WTC11 (cell line): ENCODE results near the gene RBSN. TPM values are rescaled to one million over a fixed set of nuclear protein-coding genes. Genes with fewer than 3 reads are reported as not detected.

Source experiments
- ATAC-seq: fragments of 200-7000 bp; cut with Tn5 transposase; 2 replicates; pipeline ENCODE4 v1.10.0; 2021; ENCODE audit warnings: mild to moderate bottlenecking, moderate library complexity
- CTCF ChIA-PET: fragments of 300-600 bp; sonication (Branson Sonifier 250); formaldehyde crosslinking; loops from one replicate; lab custom pipeline; 2021; ENCODE audit warnings: antibody characterized with exemption; lab: Charles Lee
- POLR2A ChIA-PET: fragments of 350-600 bp; sonication (Branson Sonifier 250); formaldehyde crosslinking; loops from one replicate; lab custom pipeline; 2021; ENCODE audit warnings: antibody characterized with exemption; lab: Charles Lee
- DNase-seq: peaks from one replicate; pipeline ENCODE4 v3.0.0; 2021; ENCODE audit warnings: low spot score
- H3K27ac Mint-ChIP-seq: 2 replicates; pipeline ENCODE4 v1.8.0; 2021; ENCODE audit warnings: mixed read lengths
- H3K27me3 Mint-ChIP-seq: 2 replicates; pipeline ENCODE4 v1.8.0; 2021; ENCODE audit warnings: low read depth, mild to moderate bottlenecking, moderate library complexity, mixed read lengths
- H3K36me3 Mint-ChIP-seq: 2 replicates; pipeline ENCODE4 v1.8.0; 2021; ENCODE audit warnings: mixed read lengths
- H3K4me1 Mint-ChIP-seq: 2 replicates; pipeline ENCODE4 v1.8.0; 2022; ENCODE audit warnings: mixed read lengths
- H3K4me3 Mint-ChIP-seq: 2 replicates; pipeline ENCODE4 v1.8.0; 2021; ENCODE audit warnings: mild to moderate bottlenecking, moderate library complexity, mixed read lengths
- H3K9me3 Mint-ChIP-seq: 2 replicates; pipeline ENCODE4 v1.8.0; 2021; ENCODE audit warnings: mixed read lengths
- GTF2I ChIP-seq: fragments of 250-450 bp; sonication (Bioruptor Pico); conservative IDR thresholded peaks from 2 replicates; pipeline ENCODE4 v1.4.0; 2021; ENCODE audit warnings: mild to moderate bottlenecking
- NFYB ChIP-seq: sonication (generic); formaldehyde crosslinking; conservative IDR thresholded peaks from 2 replicates; pipeline ENCODE4 v1.8.0; 2022; ENCODE audit warnings: low read depth, missing genetic modification reagents
- NR1H2 ChIP-seq: sonication (generic); formaldehyde crosslinking; IDR thresholded peaks from 2 replicates; pipeline ENCODE4 v1.9.0; 2021; ENCODE audit warnings: mild to moderate bottlenecking, moderate library complexity, missing genetic modification reagents
- OVOL2 ChIP-seq: fragments of 250-450 bp; sonication (Bioruptor Pico); IDR thresholded peaks from 2 replicates; pipeline ENCODE4 v1.9.0; 2021; ENCODE audit warnings: mild to moderate bottlenecking, borderline replicate concordance
- PRRX2 ChIP-seq: fragments of 250-450 bp; sonication (Bioruptor Pico); IDR thresholded peaks from 2 replicates; pipeline ENCODE4 v1.8.0; 2021; ENCODE audit warnings: mild to moderate bottlenecking
- SOX15 ChIP-seq: fragments of 250-450 bp; sonication (Bioruptor Pico); IDR thresholded peaks from 2 replicates; pipeline ENCODE4 v1.9.0; 2021; ENCODE audit warnings: mild to moderate bottlenecking
- ZNF232 ChIP-seq: sonication (generic); formaldehyde crosslinking; IDR thresholded peaks from 2 replicates; pipeline ENCODE4 v1.8.0; 2022; ENCODE audit warnings: mild to moderate bottlenecking, missing genetic modification reagents
- ZNF396 ChIP-seq: fragments of 250-450 bp; sonication (Bioruptor Pico); IDR thresholded peaks from 2 replicates; pipeline ENCODE4 v1.8.0; 2021; ENCODE audit warnings: mild to moderate bottlenecking, moderate library complexity, borderline replicate concordance
- ZNF671 ChIP-seq: fragments of 250-450 bp; sonication (Bioruptor Pico); IDR thresholded peaks from 2 replicates; pipeline ENCODE4 v1.8.0; 2021; ENCODE audit warnings: mild to moderate bottlenecking
- total RNA-seq: library from RNA; stranded (reverse); gene quantifications from 3 replicates; pipeline ENCODE4 v1.2.3, GENCODE V29; 2021
- TF ChIP-seq, protein P1 (sequence below): sonication (generic); formaldehyde crosslinking; conservative IDR thresholded peaks from 2 replicates; pipeline ENCODE4 v1.8.1; 2023; ENCODE audit warnings: mild to moderate bottlenecking, low read depth, missing genetic modification reagents, moderate library complexity
- TF ChIP-seq, protein P2 (sequence below): sonication (generic); formaldehyde crosslinking; IDR thresholded peaks from 2 replicates; pipeline ENCODE4 v1.8.1; 2023; ENCODE audit warnings: mild to moderate bottlenecking, missing genetic modification reagents
- TF ChIP-seq, protein P3 (sequence below): sonication (generic); formaldehyde crosslinking; IDR thresholded peaks from 2 replicates; pipeline ENCODE4 v1.8.1; 2023; ENCODE audit warnings: mild to moderate bottlenecking, moderate library complexity, missing genetic modification reagents
- TF ChIP-seq, protein P4 (sequence below): sonication (generic); formaldehyde crosslinking; IDR thresholded peaks from 2 replicates; pipeline ENCODE4 v1.8.0; 2023; ENCODE audit warnings: missing genetic modification reagents, mild to moderate bottlenecking, borderline replicate concordance
- TF ChIP-seq, protein P5 (sequence below): sonication (generic); formaldehyde crosslinking; IDR thresholded peaks from 2 replicates; pipeline ENCODE4 v1.8.0; 2022; ENCODE audit warnings: mild to moderate bottlenecking, missing genetic modification reagents
- TF ChIP-seq, protein P6 (sequence below): sonication (generic); formaldehyde crosslinking; IDR thresholded peaks from 2 replicates; pipeline ENCODE4 v1.8.1; 2022; ENCODE audit warnings: mild to moderate bottlenecking, moderate library complexity, missing genetic modification reagents
- TF ChIP-seq, protein P7 (sequence below): fragments of 250-450 bp; sonication (Bioruptor Pico); IDR thresholded peaks from 2 replicates; pipeline ENCODE4 v1.8.0; 2021; ENCODE audit warnings: mild to moderate bottlenecking
- TF ChIP-seq, protein P8 (sequence below): fragments of 250-450 bp; sonication (Bioruptor Pico); IDR thresholded peaks from 2 replicates; pipeline ENCODE4 v1.9.0; 2021; ENCODE audit warnings: mild to moderate bottlenecking

RBSN gene
- total RNA-seq, 1 experiment from 2014 or later, result 24.2 TPM

DNA sequence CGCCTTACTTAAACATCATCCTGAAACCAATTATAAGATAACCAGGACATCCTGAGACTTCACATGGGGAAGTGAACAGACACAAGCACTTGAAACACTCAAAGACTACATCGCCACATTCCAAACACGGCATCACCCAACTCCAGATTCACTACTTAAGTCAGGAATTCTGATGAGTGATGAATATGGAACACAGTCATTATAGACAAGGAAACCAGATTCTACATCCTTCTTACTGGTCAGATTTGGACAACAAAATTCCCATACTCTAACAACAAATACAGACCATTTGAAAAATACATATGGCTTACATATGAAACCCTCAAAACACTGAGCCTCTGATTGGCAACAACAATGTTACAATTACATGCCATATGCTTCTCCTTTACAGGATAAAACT, 13.1 kb upstream of the RBSN start (continued):
- TF ChIP-seq, protein P1, sequence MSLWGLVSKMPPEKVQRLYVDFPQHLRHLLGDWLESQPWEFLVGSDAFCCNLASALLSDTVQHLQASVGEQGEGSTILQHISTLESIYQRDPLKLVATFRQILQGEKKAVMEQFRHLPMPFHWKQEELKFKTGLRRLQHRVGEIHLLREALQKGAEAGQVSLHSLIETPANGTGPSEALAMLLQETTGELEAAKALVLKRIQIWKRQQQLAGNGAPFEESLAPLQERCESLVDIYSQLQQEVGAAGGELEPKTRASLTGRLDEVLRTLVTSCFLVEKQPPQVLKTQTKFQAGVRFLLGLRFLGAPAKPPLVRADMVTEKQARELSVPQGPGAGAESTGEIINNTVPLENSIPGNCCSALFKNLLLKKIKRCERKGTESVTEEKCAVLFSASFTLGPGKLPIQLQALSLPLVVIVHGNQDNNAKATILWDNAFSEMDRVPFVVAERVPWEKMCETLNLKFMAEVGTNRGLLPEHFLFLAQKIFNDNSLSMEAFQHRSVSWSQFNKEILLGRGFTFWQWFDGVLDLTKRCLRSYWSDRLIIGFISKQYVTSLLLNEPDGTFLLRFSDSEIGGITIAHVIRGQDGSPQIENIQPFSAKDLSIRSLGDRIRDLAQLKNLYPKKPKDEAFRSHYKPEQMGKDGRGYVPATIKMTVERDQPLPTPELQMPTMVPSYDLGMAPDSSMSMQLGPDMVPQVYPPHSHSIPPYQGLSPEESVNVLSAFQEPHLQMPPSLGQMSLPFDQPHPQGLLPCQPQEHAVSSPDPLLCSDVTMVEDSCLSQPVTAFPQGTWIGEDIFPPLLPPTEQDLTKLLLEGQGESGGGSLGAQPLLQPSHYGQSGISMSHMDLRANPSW (CRISPR knock-in tag), result no peak
- no peak for TF ChIP-seq GTF2I (CRISPR knock-in tag)
- TF ChIP-seq, all 79 proteins: peak for 0

DNA sequence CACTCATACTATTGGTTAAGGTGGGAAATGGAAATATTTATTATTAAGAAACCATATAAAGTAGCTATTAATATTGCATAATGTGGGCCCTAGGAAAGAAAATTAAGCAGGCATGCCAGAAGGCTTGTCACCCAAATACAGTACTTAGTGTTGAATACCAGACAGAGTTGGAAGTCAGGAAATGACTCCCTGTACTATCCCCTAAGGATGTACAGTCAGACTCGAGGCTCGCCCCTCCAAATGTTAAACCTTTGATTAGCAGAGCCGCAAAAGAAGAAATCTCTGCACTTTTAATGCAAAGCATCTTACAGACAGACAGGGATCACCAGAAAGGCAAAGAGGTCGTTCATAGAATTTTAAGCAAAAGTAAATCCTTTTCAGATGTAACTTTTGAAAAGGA, 11.3 kb upstream of the RBSN start:
- Mint-ChIP-seq H3K4me1 (peaks cover 30% of the 10 kb centered on the region), H3K9me3 (no peaks in the 10 kb centered on the region)
- no peak for TF ChIP-seq ZNF232 (CRISPR knock-in tag)
- TF ChIP-seq SOX15, result no peak
- TF ChIP-seq, protein P2, sequence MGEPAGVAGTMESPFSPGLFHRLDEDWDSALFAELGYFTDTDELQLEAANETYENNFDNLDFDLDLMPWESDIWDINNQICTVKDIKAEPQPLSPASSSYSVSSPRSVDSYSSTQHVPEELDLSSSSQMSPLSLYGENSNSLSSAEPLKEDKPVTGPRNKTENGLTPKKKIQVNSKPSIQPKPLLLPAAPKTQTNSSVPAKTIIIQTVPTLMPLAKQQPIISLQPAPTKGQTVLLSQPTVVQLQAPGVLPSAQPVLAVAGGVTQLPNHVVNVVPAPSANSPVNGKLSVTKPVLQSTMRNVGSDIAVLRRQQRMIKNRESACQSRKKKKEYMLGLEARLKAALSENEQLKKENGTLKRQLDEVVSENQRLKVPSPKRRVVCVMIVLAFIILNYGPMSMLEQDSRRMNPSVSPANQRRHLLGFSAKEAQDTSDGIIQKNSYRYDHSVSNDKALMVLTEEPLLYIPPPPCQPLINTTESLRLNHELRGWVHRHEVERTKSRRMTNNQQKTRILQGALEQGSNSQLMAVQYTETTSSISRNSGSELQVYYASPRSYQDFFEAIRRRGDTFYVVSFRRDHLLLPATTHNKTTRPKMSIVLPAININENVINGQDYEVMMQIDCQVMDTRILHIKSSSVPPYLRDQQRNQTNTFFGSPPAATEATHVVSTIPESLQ (CRISPR knock-in tag), result no peak
- TF ChIP-seq, protein P3, sequence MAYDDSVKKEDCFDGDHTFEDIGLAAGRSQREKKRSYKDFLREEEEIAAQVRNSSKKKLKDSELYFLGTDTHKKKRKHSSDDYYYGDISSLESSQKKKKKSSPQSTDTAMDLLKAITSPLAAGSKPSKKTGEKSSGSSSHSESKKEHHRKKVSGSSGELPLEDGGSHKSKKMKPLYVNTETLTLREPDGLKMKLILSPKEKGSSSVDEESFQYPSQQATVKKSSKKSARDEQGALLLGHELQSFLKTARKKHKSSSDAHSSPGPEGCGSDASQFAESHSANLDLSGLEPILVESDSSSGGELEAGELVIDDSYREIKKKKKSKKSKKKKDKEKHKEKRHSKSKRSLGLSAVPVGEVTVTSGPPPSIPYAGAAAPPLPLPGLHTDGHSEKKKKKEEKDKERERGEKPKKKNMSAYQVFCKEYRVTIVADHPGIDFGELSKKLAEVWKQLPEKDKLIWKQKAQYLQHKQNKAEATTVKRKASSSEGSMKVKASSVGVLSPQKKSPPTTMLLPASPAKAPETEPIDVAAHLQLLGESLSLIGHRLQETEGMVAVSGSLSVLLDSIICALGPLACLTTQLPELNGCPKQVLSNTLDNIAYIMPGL (CRISPR knock-in tag), result no peak
- no peak for TF ChIP-seq ZNF396
- TF ChIP-seq, protein P4, sequence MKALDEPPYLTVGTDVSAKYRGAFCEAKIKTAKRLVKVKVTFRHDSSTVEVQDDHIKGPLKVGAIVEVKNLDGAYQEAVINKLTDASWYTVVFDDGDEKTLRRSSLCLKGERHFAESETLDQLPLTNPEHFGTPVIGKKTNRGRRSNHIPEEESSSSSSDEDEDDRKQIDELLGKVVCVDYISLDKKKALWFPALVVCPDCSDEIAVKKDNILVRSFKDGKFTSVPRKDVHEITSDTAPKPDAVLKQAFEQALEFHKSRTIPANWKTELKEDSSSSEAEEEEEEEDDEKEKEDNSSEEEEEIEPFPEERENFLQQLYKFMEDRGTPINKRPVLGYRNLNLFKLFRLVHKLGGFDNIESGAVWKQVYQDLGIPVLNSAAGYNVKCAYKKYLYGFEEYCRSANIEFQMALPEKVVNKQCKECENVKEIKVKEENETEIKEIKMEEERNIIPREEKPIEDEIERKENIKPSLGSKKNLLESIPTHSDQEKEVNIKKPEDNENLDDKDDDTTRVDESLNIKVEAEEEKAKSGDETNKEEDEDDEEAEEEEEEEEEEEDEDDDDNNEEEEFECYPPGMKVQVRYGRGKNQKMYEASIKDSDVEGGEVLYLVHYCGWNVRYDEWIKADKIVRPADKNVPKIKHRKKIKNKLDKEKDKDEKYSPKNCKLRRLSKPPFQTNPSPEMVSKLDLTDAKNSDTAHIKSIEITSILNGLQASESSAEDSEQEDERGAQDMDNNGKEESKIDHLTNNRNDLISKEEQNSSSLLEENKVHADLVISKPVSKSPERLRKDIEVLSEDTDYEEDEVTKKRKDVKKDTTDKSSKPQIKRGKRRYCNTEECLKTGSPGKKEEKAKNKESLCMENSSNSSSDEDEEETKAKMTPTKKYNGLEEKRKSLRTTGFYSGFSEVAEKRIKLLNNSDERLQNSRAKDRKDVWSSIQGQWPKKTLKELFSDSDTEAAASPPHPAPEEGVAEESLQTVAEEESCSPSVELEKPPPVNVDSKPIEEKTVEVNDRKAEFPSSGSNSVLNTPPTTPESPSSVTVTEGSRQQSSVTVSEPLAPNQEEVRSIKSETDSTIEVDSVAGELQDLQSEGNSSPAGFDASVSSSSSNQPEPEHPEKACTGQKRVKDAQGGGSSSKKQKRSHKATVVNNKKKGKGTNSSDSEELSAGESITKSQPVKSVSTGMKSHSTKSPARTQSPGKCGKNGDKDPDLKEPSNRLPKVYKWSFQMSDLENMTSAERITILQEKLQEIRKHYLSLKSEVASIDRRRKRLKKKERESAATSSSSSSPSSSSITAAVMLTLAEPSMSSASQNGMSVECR (CRISPR knock-in tag), result no peak
- TF ChIP-seq, protein P5, sequence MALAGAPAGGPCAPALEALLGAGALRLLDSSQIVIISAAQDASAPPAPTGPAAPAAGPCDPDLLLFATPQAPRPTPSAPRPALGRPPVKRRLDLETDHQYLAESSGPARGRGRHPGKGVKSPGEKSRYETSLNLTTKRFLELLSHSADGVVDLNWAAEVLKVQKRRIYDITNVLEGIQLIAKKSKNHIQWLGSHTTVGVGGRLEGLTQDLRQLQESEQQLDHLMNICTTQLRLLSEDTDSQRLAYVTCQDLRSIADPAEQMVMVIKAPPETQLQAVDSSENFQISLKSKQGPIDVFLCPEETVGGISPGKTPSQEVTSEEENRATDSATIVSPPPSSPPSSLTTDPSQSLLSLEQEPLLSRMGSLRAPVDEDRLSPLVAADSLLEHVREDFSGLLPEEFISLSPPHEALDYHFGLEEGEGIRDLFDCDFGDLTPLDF (CRISPR knock-in tag), result no peak
- no peak for TF ChIP-seq NFYB (CRISPR knock-in tag)
- TF ChIP-seq PRRX2 (CRISPR knock-in tag), result no peak
- TF ChIP-seq NR1H2, result no peak
- TF ChIP-seq, protein P6, sequence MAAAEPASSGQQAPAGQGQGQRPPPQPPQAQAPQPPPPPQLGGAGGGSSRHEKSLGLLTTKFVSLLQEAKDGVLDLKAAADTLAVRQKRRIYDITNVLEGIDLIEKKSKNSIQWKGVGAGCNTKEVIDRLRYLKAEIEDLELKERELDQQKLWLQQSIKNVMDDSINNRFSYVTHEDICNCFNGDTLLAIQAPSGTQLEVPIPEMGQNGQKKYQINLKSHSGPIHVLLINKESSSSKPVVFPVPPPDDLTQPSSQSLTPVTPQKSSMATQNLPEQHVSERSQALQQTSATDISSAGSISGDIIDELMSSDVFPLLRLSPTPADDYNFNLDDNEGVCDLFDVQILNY (CRISPR knock-in tag), result no peak
- TF ChIP-seq, protein P7, sequence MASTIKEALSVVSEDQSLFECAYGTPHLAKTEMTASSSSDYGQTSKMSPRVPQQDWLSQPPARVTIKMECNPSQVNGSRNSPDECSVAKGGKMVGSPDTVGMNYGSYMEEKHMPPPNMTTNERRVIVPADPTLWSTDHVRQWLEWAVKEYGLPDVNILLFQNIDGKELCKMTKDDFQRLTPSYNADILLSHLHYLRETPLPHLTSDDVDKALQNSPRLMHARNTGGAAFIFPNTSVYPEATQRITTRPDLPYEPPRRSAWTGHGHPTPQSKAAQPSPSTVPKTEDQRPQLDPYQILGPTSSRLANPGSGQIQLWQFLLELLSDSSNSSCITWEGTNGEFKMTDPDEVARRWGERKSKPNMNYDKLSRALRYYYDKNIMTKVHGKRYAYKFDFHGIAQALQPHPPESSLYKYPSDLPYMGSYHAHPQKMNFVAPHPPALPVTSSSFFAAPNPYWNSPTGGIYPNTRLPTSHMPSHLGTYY (CRISPR knock-in tag), result no peak
- TF ChIP-seq OVOL2 (CRISPR knock-in tag), result no peak
- TF ChIP-seq, protein P8, sequence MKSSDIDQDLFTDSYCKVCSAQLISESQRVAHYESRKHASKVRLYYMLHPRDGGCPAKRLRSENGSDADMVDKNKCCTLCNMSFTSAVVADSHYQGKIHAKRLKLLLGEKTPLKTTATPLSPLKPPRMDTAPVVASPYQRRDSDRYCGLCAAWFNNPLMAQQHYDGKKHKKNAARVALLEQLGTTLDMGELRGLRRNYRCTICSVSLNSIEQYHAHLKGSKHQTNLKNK (CRISPR knock-in tag), result no peak
- no peak for TF ChIP-seq ZNF671 (CRISPR knock-in tag)
- TF ChIP-seq, protein P1 (CRISPR knock-in tag), result no peak

More for the DNA sequence above, 11.3 kb upstream of the RBSN start:
- ChIA-PET CTCF (interaction anchor here (2.6 to 6.4 kb wide), 2 partner anchors 9 to 157 kb away, joined by 17 to 65 read pairs; no protein-coding TSS in a partner anchor), POLR2A (no interaction called here)
- Mint-ChIP-seq H3K27ac (no peak overlapping the region), H3K36me3 (no peaks in the 10 kb centered on the region), H3K27me3 (no peaks in the 10 kb centered on the region), H3K4me3 (no peak overlapping the region)
- DNase-seq (no peak), ATAC-seq (no peak)
